NCI-H2196 treated with DMSO at 0.1 percent for 48 hours (cell line): ENCODE measurements around the gene ZNF425.
"Not testable (repeated sequence)": the region's sequence is repeated elsewhere in the genome, so short reads cannot be mapped to it uniquely, and the experiment has no call there.

Experiments used
- DNase-seq: peaks from one replicate; lab custom pipeline; 2025; ENCODE audit not compliant: unreplicated experiment; lab: John Stamatoyannopoulos, UW

ZNF425 gene

GRCh38 chr7:149074116-149074885 lies 51.8 kb downstream of the ZNF425 start:
- no peak for DNase-seq

GRCh38 chr7:149072438-149072775 lies 53.7 kb downstream of the ZNF425 start:
- DNase-seq = no peak

- no peak for DNase-seq
Measured at GRCh38 chr7:149071641-149072437, 54.3 kb downstream of the ZNF425 start.

GRCh38 chr7:149071182-149071635 lies 54.9 kb downstream of the ZNF425 start:
- no peak for DNase-seq

- DNase-seq = no peak
Measured at GRCh38 chr7:149070372-149071125, 55.6 kb downstream of the ZNF425 start.

GRCh38 chr7:149067869-149068268 lies 58.3 kb downstream of the ZNF425 start:
- DNase-seq = no peak

- DNase-seq = no peak
Measured at GRCh38 chr7:149063476-149063875, 62.6 kb downstream of the ZNF425 start.

- DNase-seq = not testable (repeated sequence)
Measured at GRCh38 chr7:149062217-149062899, 63.8 kb downstream of the ZNF425 start.

GRCh38 chr7:149060156-149060555 lies 66.0 kb downstream of the ZNF425 start:
- DNase-seq = no peak

- no peak for DNase-seq
Measured at GRCh38 chr7:149053885-149054284, 72.2 kb downstream of the ZNF425 start.

GRCh38 chr7:149053384-149053783 lies 72.7 kb downstream of the ZNF425 start:
- no peak for DNase-seq
